Ascending aorta (tissue), 2 donors: Measurements from ENCODE around the gene CHCHD6. TPM values are rescaled to one million over a fixed set of nuclear protein-coding genes. Genes with fewer than 3 reads are reported as not detected.

ENCODE experiments used
- DNase-seq, 2 donors: peaks; one replicate each; pipeline ENCODE4 v3.0.0-alpha.2; 2019; ENCODE audit warnings: low spot score in 2 of 2
- H3K27ac ChIP-seq, 2 donors: fragments of 200-600 bp; sonication (generic); one replicate each; pipeline ENCODE4 v1.5.1; 2016 to 2017; ENCODE audit warnings: mild to moderate bottlenecking in 1 of 2
- H3K27me3 ChIP-seq: fragments of 200-600 bp; sonication (generic); one replicate; pipeline ENCODE4 v1.5.1; 2017
- H3K36me3 ChIP-seq, 2 donors: fragments of 200-600 bp; sonication (generic); one replicate each; pipeline ENCODE4 v1.5.1; 2016
- H3K4me1 ChIP-seq, 2 donors: fragments of 200-600 bp; sonication (generic); one replicate each; pipeline ENCODE4 v1.5.1; 2016 to 2017; ENCODE audit warnings: mild to moderate bottlenecking in 1 of 2
- H3K4me3 ChIP-seq, 2 donors: fragments of 200-600 bp; sonication (generic); one replicate each; pipeline ENCODE4 v1.5.1; 2016 to 2017; ENCODE audit warnings: mild to moderate bottlenecking in 1 of 2
- H3K9me3 ChIP-seq, 2 donors: fragments of 200-600 bp; sonication (generic); one replicate each; pipeline ENCODE4 v1.5.1; 2016
- intact Hi-C: fragments of 100-400 bp; cut with DNase I; formaldehyde crosslinking; loops from one replicate; pipeline ENCODE4 v1.15.1; 2023
- total RNA-seq: library from RNA; depleted of rRNA; stranded (reverse); fragments of >200 nt; gene quantifications from one replicate; pipeline ENCODE4 v1.1.0, GENCODE V29; 2016
- TF ChIP-seq, protein P1 (sequence below), 3 experiments: fragments of 200-600 bp in 2 of 3; fragments of 450-650 bp in 1 of 3; sonication (generic) in 2 of 3; IDR thresholded peaks; one replicate each; pipeline ENCODE4 v1.5.1; 2016 to 2019; ENCODE audit warnings: antibody characterized with exemption in 3 of 3, mild to moderate bottlenecking in 1 of 3, moderate library complexity in 1 of 3

CHCHD6 gene
- total RNA-seq, 1 donor from 2014 or later = 1.2 TPM

DNA sequence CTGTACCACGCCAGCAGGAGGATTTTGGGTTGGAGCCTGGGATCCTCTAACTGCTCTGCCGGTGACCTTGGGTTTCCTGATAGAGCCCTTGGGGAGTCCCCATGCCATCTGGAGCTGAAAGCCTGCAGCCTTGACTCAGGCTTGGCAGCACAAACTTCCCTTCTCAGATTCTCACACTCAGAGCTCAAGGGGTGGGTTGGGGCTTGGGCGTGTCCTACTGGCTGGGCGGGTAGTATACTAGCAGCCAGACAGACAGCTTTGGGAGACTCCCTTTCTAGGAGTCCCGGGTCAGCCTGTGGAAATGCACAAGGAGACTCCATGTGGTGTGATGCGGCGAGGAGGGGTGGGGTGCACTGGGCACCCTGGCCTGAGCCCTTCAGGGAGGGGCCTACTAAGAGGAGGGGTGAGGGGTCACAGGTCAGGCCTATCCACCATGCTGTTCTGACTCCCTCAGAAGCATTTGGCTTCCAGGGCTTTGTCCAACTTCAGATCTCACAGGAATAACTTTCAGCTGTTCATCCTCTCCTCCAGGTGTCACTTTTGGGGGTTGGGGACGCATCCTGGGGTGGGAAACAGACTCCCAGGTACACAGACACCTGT lies 257.3 kb downstream of the CHCHD6 start:
- no peaks in the 10 kb centered on the region for H3K36me3 ChIP-seq
- no peak overlapping the region for H3K4me3 ChIP-seq
- intact Hi-C loops = no loop called here
- no peaks in the 10 kb centered on the region for H3K9me3 ChIP-seq
- H3K27me3 ChIP-seq = no peaks in the 10 kb centered on the region
- TF ChIP-seq, protein P1, sequence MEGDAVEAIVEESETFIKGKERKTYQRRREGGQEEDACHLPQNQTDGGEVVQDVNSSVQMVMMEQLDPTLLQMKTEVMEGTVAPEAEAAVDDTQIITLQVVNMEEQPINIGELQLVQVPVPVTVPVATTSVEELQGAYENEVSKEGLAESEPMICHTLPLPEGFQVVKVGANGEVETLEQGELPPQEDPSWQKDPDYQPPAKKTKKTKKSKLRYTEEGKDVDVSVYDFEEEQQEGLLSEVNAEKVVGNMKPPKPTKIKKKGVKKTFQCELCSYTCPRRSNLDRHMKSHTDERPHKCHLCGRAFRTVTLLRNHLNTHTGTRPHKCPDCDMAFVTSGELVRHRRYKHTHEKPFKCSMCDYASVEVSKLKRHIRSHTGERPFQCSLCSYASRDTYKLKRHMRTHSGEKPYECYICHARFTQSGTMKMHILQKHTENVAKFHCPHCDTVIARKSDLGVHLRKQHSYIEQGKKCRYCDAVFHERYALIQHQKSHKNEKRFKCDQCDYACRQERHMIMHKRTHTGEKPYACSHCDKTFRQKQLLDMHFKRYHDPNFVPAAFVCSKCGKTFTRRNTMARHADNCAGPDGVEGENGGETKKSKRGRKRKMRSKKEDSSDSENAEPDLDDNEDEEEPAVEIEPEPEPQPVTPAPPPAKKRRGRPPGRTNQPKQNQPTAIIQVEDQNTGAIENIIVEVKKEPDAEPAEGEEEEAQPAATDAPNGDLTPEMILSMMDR (IDR thresholded peaks at IDR 0.05) = no peak
- H3K27ac ChIP-seq = peak overlapping the region; percentile 61 to 66
- DNase-seq = peak; percentile 74 to 89
- peaks cover 4 to 21% of the 10 kb centered on the region in 2 donors for H3K4me1 ChIP-seq

DNA sequence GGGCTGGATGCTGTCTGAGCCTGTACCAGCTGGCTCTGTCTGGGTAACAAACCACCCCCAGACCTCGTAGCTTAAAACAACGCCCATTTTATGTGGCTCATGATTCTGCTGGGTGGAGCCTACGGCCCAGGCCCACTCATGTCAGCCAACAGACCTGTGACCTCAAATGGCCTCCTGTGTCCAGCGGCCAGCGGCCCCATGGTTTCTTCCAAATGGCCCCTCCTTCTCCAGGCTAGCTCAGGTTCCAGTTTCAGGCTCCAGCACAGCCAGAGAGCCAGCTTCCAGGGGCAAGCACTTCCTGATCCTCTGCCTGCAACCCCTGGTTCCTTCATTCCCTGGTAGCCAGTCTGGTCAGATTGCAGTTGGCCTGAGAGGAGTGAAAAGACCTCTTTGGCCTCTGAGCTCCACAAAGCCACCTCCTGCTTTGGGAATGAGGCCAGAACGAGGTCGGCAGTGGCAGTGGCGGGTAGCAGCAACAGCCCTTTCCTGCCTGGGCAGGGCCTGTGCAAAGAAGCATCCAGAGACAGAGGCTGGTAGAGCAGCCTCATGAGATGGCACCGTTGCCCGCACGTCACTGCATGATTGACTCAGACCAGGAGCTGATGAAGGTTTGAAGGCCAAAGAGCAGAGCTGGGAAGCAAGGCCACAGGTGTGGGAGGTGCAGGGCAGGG lies 257.9 kb downstream of the CHCHD6 start:
- Histone ChIP-seq H3K27me3 (no peaks in the 10 kb centered on the region), H3K27ac (peak overlapping the region; percentile 61 to 66), H3K36me3 (no peaks in the 10 kb centered on the region), H3K4me1 (peaks cover 4 to 21% of the 10 kb centered on the region in 2 donors), H3K4me3 (no peak overlapping the region), H3K9me3 (no peaks in the 10 kb centered on the region)
- TF ChIP-seq, protein P1 (IDR thresholded peaks at IDR 0.05) = no peak
- peak in 1 of 2 donors; percentile 36 for DNase-seq
- intact Hi-C loops = no loop called here

DNA sequence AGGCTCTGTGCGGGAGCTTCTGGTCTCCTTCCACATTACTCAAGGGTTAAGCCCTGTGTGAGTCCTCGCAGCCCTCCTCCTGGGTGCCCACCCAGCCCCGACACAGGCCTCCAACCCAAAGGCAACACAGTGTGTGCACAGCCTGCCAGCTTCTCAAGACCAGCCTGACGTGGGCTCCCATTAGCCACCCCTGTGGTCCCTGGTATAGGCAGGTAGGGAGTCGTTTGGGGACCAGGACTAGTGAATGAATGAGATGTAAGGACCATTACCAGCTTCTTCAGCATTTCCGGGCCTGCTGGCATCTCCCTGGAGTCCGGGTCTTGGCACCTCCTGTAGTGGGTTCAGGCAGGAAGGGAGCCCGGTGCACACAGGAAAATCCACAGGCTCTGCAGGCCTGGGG lies 258.7 kb downstream of the CHCHD6 start:
- no peak overlapping the region for H3K4me3 ChIP-seq
- no peaks in the 10 kb centered on the region for H3K9me3 ChIP-seq
- H3K4me1 ChIP-seq = peaks cover 4 to 21% of the 10 kb centered on the region in 2 donors
- H3K36me3 ChIP-seq = no peaks in the 10 kb centered on the region
- no peak for DNase-seq
- no peaks in the 10 kb centered on the region for H3K27me3 ChIP-seq
- peak overlapping the region; percentile 61 to 66 for H3K27ac ChIP-seq
- intact Hi-C loops = no loop called here
- TF ChIP-seq, protein P1 (IDR thresholded peaks at IDR 0.05) = no peak

DNA sequence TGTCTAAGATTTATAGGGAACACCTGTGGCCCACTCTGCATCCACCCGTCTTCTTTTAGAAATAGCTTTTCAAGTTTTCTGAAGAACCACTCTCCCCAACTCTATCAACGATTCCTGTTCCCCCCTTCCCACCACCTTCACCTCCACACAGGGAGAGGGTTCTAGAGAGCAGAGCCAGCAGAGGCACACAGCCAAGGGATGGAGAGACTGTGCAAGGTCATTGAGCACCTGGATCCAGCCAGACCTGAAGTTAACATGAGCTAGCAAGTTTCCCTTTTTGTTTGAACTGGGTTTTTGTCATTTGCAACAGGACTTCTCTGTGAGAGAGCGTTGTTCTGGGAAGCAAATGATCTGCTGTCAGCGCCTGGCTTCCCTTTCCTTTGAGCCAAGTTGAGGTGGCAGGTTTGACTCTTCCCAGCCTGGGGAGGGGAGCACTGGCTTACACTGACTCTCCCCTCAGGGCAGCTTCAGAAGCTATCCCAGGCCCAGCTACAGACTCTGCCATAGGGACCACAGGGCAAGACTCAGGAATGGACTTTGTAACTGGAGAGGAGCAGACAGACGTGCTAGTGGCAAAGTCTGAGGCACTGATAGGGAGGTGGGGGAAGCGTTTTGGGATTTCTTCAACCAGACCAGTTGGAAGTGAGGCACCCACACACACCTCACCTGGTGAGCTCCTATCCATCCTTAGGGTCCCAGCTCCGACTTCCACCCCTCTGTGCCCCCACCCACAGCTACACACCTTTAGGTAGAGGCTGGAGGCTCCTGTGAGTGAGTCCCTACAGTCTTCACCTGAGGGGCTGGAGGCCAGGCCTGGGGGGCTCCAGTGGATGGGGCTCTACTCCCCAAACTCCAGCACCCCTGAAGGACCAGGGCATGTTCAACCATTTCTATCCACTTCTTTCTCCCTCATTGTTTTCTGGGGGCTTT lies 259.5 kb downstream of the CHCHD6 start:
- Histone ChIP-seq H3K36me3 (no peaks in the 10 kb centered on the region), H3K9me3 (no peaks in the 10 kb centered on the region), H3K4me1 (peaks cover 4 to 21% of the 10 kb centered on the region in 2 donors), H3K27me3 (no peaks in the 10 kb centered on the region), H3K27ac (no peak overlapping the region), H3K4me3 (no peak overlapping the region)
- DNase-seq = no peak
- TF ChIP-seq, protein P1 (IDR thresholded peaks at IDR 0.05) = no peak
- intact Hi-C loops = no loop called here

DNA sequence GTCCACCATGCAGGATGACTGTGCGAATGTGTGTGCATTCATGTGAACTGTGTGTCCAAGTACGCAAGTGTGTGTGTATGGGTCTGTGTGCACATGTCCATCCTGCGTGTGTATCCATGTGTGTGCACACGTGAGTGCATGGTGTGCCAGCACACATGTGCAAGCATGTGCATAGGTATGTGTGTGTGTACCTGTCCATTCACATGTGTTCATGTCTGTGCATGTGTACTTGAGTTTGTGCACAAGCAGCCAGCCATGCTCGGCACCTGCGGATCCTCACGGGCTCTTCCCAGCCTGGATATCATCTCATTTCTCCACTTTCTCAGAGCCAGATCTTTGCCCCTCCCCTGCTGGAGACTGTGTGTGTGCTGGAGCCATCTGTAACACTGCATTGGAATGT lies 260.2 kb downstream of the CHCHD6 start:
- Histone ChIP-seq H3K27me3 (no peaks in the 10 kb centered on the region), H3K27ac (no peak overlapping the region), H3K4me1 (peaks cover 4 to 21% of the 10 kb centered on the region in 2 donors), H3K9me3 (no peaks in the 10 kb centered on the region), H3K4me3 (no peak overlapping the region), H3K36me3 (no peaks in the 10 kb centered on the region)
- intact Hi-C loops = no loop called here
- no peak for DNase-seq
- TF ChIP-seq, protein P1 (IDR thresholded peaks at IDR 0.05) = no peak
